GM06990 (cell line): ENCODE data around the gene SULT1C2.

Source experiments
- DNase-seq: peaks from one replicate; pipeline ENCODE4 v3.0.0-alpha.2; 2011; ENCODE audit not compliant: insufficient read length; ENCODE audit errors: extremely low read depth
- H3K27me3 ChIP-seq: replicated peaks from 2 replicates; pipeline ENCODE4 v1.6.0; 2011; ENCODE audit warnings: low read length; ENCODE audit not compliant: control insufficient read depth, insufficient read depth
- H3K36me3 ChIP-seq: 2 replicates; pipeline ENCODE4 v1.5.1; 2011; ENCODE audit warnings: low read length; ENCODE audit not compliant: control insufficient read depth, insufficient read depth
- H3K4me3 ChIP-seq: replicated peaks from 2 replicates; pipeline ENCODE4 v1.5.1; 2011; ENCODE audit warnings: low read depth, mild to moderate bottlenecking, control low read depth, low read length
- CTCF ChIP-seq: IDR thresholded peaks from 2 replicates; pipeline ENCODE4 v1.5.1; 2011; ENCODE audit warnings: low read length, control low read depth, mild to moderate bottlenecking, inconsistent platforms; ENCODE audit not compliant: insufficient read depth, poor library complexity, severe bottlenecking

The SULT1C2 gene

GRCh38 chr2:108345951-108346350 lies 57.3 kb downstream of the SULT1C2 start:
- no peaks in the 10 kb centered on the region for H3K27me3 ChIP-seq
- TF ChIP-seq CTCF: no peak
- no peak for DNase-seq
- no peaks in the 10 kb centered on the region for H3K36me3 ChIP-seq
- no peak overlapping the region for H3K4me3 ChIP-seq

- DNase-seq: no peak
- Histone ChIP-seq H3K27me3 (no peaks in the 10 kb centered on the region), H3K36me3 (no peaks in the 10 kb centered on the region), H3K4me3 (no peak overlapping the region)
- no peak for TF ChIP-seq CTCF
These were observed 58.1 kb downstream of the SULT1C2 start for GRCh38 chr2:108346827-108347226.

GRCh38 chr2:108347786-108348185 lies 59.1 kb downstream of the SULT1C2 start:
- no peak for TF ChIP-seq CTCF

GRCh38 chr2:108348816-108349570 lies 60.3 kb downstream of the SULT1C2 start:
- Histone ChIP-seq H3K36me3 (no peaks in the 10 kb centered on the region), H3K4me3 (no peak overlapping the region), H3K27me3 (no peaks in the 10 kb centered on the region)
- no peak for DNase-seq
- no peak for TF ChIP-seq CTCF

More at GRCh38 chr2:108347786-108348185, 59.1 kb downstream of the SULT1C2 start:
- Histone ChIP-seq H3K27me3 (no peaks in the 10 kb centered on the region), H3K36me3 (no peaks in the 10 kb centered on the region), H3K4me3 (no peak overlapping the region)
- DNase-seq: no peak

GRCh38 chr2:108349571-108349928 lies 60.9 kb downstream of the SULT1C2 start:
- DNase-seq: no peak
- Histone ChIP-seq H3K4me3 (no peak overlapping the region), H3K36me3 (no peaks in the 10 kb centered on the region), H3K27me3 (no peaks in the 10 kb centered on the region)
- TF ChIP-seq CTCF: no peak

- TF ChIP-seq CTCF: no peak
- H3K27me3 ChIP-seq: no peaks in the 10 kb centered on the region
- DNase-seq: no peak
- no peak overlapping the region for H3K4me3 ChIP-seq
- no peaks in the 10 kb centered on the region for H3K36me3 ChIP-seq
These were observed 63.2 kb downstream of the SULT1C2 start for GRCh38 chr2:108351889-108352288.
